ENCODE results near the gene CCDC60.

The CCDC60 gene

GRCh38 chr12:119369161-119369560 lies 34.6 kb downstream of the CCDC60 start:
- Histone ChIP-seq H3K36me3 (ENCODE audit: control insufficient read depth, insufficient read depth, low read length) (no peaks in the 10 kb centered on the region), H3K27me3 (replicated peaks; ENCODE audit: control insufficient read depth, insufficient read depth, low read length) (no peaks in the 10 kb centered on the region), H3K4me3 (replicated peaks; ENCODE audit: low read depth, low read length) (no peak overlapping the region)
- DNase-seq (ENCODE audit: extremely low read depth, insufficient read length): no peak
- TF ChIP-seq CTCF (IDR thresholded peaks at IDR 0.05; ENCODE audit: insufficient read depth, low read length, poor library complexity, severe bottlenecking): no peak

GRCh38 chr12:119369907-119370546 lies 35.5 kb downstream of the CCDC60 start:
- no peak for DNase-seq (ENCODE audit: extremely low read depth, insufficient read length)
- no peak for TF ChIP-seq CTCF (IDR thresholded peaks at IDR 0.05; ENCODE audit: insufficient read depth, low read length, poor library complexity, severe bottlenecking)
- Histone ChIP-seq H3K36me3 (ENCODE audit: control insufficient read depth, insufficient read depth, low read length) (no peaks in the 10 kb centered on the region), H3K4me3 (replicated peaks; ENCODE audit: low read depth, low read length) (no peak overlapping the region), H3K27me3 (replicated peaks; ENCODE audit: control insufficient read depth, insufficient read depth, low read length) (no peaks in the 10 kb centered on the region)

GRCh38 chr12:119372540-119372939 lies 38.0 kb downstream of the CCDC60 start:
- no peak for DNase-seq (ENCODE audit: extremely low read depth, insufficient read length)
- no peaks in the 10 kb centered on the region for H3K27me3 ChIP-seq (replicated peaks; ENCODE audit: control insufficient read depth, insufficient read depth, low read length)
- no peak for TF ChIP-seq CTCF (IDR thresholded peaks at IDR 0.05; ENCODE audit: insufficient read depth, low read length, poor library complexity, severe bottlenecking)
- no peaks in the 10 kb centered on the region for H3K36me3 ChIP-seq (ENCODE audit: control insufficient read depth, insufficient read depth, low read length)
- no peak overlapping the region for H3K4me3 ChIP-seq (replicated peaks; ENCODE audit: low read depth, low read length)

- Histone ChIP-seq H3K4me3 (replicated peaks; ENCODE audit: low read depth, low read length) (no peak overlapping the region), H3K36me3 (ENCODE audit: control insufficient read depth, insufficient read depth, low read length) (no peaks in the 10 kb centered on the region), H3K27me3 (replicated peaks; ENCODE audit: control insufficient read depth, insufficient read depth, low read length) (no peaks in the 10 kb centered on the region)
- TF ChIP-seq CTCF (IDR thresholded peaks at IDR 0.05; ENCODE audit: insufficient read depth, low read length, poor library complexity, severe bottlenecking): no peak
- no peak for DNase-seq (ENCODE audit: extremely low read depth, insufficient read length)
Observed at GRCh38 chr12:119373001-119373400, 38.5 kb downstream of the CCDC60 start.

- no peak for TF ChIP-seq CTCF (IDR thresholded peaks at IDR 0.05; ENCODE audit: insufficient read depth, low read length, poor library complexity, severe bottlenecking)
- Histone ChIP-seq H3K36me3 (ENCODE audit: control insufficient read depth, insufficient read depth, low read length) (no peaks in the 10 kb centered on the region), H3K4me3 (replicated peaks; ENCODE audit: low read depth, low read length) (no peak overlapping the region), H3K27me3 (replicated peaks; ENCODE audit: control insufficient read depth, insufficient read depth, low read length) (no peaks in the 10 kb centered on the region)
- DNase-seq (ENCODE audit: extremely low read depth, insufficient read length): no peak
Observed at GRCh38 chr12:119373666-119374065, 39.1 kb downstream of the CCDC60 start.

- no peak overlapping the region for H3K4me3 ChIP-seq (replicated peaks; ENCODE audit: low read depth, low read length)
- TF ChIP-seq CTCF (IDR thresholded peaks at IDR 0.05; ENCODE audit: insufficient read depth, low read length, poor library complexity, severe bottlenecking): no peak
- H3K27me3 ChIP-seq (replicated peaks; ENCODE audit: control insufficient read depth, insufficient read depth, low read length): no peaks in the 10 kb centered on the region
- no peaks in the 10 kb centered on the region for H3K36me3 ChIP-seq (ENCODE audit: control insufficient read depth, insufficient read depth, low read length)
- no peak for DNase-seq (ENCODE audit: extremely low read depth, insufficient read length)
Observed at GRCh38 chr12:119374635-119375034, 40.1 kb downstream of the CCDC60 start.
